PFSK-1 (cell line): ENCODE data around the gene GALNS.
A peak's percentile ranks its signal among the peaks of the same experiment; 100 is the strongest.

ENCODE experiments used
- FOXP2 ChIP-seq: optimal IDR thresholded peaks from 2 replicates; pipeline ENCODE3; 2011; ENCODE audit warnings: borderline replicate concordance, control low read depth, inconsistent platforms; ENCODE audit not compliant: insufficient read depth; ENCODE audit errors: extremely low read length, extremely low read depth
- POLR2AphosphoS5 ChIP-seq: IDR thresholded peaks from 2 replicates; pipeline ENCODE4 v1.6.1; 2012; ENCODE audit warnings: low read depth, mild to moderate bottlenecking, control low read depth, low read length, moderate library complexity
- SIN3A ChIP-seq: IDR thresholded peaks from 2 replicates; pipeline ENCODE4 v1.6.1; 2012; ENCODE audit warnings: mild to moderate bottlenecking, low read length, moderate library complexity, borderline replicate concordance; ENCODE audit not compliant: insufficient read depth
- TAF1 ChIP-seq: IDR thresholded peaks from 2 replicates; pipeline ENCODE4 v1.6.1; 2012; ENCODE audit warnings: low read length, control low read depth, borderline replicate concordance; ENCODE audit not compliant: insufficient read depth
- TF ChIP-seq, protein P1 (sequence below), 2 experiments: IDR thresholded peaks; 2 replicates each; pipeline versions ENCODE4 v1.6.1 to v1.8.0; 2011 to 2012; ENCODE audit warnings: low read depth in 2 of 2, low read length in 2 of 2, control low read depth in 1 of 2, inconsistent platforms in 1 of 2, mild to moderate bottlenecking in 1 of 2, moderate library complexity in 1 of 2; ENCODE audit not compliant: insufficient read depth in 1 of 2

The GALNS gene

GRCh38 chr16:88784856-88785105 lies 72.0 kb downstream of the GALNS start:
- TF ChIP-seq, protein P1, sequence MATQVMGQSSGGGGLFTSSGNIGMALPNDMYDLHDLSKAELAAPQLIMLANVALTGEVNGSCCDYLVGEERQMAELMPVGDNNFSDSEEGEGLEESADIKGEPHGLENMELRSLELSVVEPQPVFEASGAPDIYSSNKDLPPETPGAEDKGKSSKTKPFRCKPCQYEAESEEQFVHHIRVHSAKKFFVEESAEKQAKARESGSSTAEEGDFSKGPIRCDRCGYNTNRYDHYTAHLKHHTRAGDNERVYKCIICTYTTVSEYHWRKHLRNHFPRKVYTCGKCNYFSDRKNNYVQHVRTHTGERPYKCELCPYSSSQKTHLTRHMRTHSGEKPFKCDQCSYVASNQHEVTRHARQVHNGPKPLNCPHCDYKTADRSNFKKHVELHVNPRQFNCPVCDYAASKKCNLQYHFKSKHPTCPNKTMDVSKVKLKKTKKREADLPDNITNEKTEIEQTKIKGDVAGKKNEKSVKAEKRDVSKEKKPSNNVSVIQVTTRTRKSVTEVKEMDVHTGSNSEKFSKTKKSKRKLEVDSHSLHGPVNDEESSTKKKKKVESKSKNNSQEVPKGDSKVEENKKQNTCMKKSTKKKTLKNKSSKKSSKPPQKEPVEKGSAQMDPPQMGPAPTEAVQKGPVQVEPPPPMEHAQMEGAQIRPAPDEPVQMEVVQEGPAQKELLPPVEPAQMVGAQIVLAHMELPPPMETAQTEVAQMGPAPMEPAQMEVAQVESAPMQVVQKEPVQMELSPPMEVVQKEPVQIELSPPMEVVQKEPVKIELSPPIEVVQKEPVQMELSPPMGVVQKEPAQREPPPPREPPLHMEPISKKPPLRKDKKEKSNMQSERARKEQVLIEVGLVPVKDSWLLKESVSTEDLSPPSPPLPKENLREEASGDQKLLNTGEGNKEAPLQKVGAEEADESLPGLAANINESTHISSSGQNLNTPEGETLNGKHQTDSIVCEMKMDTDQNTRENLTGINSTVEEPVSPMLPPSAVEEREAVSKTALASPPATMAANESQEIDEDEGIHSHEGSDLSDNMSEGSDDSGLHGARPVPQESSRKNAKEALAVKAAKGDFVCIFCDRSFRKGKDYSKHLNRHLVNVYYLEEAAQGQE (IDR thresholded peaks at IDR 0.05; ENCODE audit: insufficient read depth in 1 of 2, low read depth in 2 of 2, low read length in 2 of 2) = no peak
- TF ChIP-seq TAF1 (no peak), SIN3A (no peak), FOXP2 (no peak), POLR2AphosphoS5 (no peak)

DNA sequence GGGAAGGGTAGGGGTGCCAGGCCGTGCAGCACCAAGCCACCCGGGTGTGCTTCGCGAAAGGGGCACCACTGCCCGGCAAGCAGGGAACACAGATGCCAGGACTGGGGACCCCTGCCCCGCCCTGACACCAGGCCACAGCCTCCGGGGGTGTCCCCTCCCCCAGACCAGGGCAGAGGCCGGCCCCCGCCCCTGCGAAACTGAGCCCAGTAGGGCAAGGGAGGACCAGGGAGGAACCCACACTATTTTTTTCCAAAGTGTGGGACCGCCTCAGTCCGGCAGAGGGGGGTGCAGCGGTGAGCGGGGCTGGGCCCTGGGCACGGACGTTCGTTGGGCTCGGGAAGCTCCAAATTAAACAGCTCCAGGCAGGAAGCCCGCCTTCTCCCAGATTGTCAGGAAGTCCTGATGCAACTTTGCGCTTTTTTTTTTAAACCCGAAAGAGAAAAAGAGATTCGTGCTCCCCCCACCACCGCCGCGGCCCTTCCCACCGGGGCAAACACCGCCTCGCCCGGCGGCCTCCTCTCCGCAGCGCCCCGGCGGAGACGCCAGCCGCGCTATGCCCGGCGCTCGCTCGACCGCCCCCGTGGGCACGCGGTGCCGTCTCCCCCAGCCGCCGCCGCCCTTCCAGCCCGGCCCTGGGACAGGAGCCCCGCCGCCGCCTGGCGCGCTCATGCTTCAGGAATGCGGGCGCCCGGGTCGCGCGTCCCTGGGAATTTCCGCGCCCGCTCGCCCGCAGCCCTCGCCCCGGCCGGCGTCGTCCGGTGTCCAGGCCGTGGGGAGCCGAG lies 72.5 kb downstream of the GALNS start:
- TF ChIP-seq TAF1 = peak; percentile 13; the same call in 1 of the 2 replicates
- peak; percentile 32; the same call in 1 of the 2 replicates for TF ChIP-seq POLR2AphosphoS5
- no peak for TF ChIP-seq FOXP2

GRCh38 chr16:88783391-88784073 lies 73.2 kb downstream of the GALNS start:
- TF ChIP-seq SIN3A = no peak
- no peak for TF ChIP-seq POLR2AphosphoS5
- no peak for TF ChIP-seq TAF1
- TF ChIP-seq FOXP2 = peak; percentile 54

GRCh38 chr16:88782454-88783390 lies 74.0 kb downstream of the GALNS start:
- TF ChIP-seq POLR2AphosphoS5 (no peak), TAF1 (no peak), FOXP2 (no peak), SIN3A (no peak)
- TF ChIP-seq, protein P1 (IDR thresholded peaks at IDR 0.05; ENCODE audit: insufficient read depth in 1 of 2, low read depth in 2 of 2, low read length in 2 of 2) = no peak

- no peak for TF ChIP-seq POLR2AphosphoS5
- TF ChIP-seq, protein P1 (IDR thresholded peaks at IDR 0.05; ENCODE audit: insufficient read depth in 1 of 2, low read depth in 2 of 2, low read length in 2 of 2) = no peak
- TF ChIP-seq FOXP2 = no peak
- no peak for TF ChIP-seq TAF1
- no peak for TF ChIP-seq SIN3A
Measured at GRCh38 chr16:88781140-88782077, 75.3 kb downstream of the GALNS start.
